Prostate gland (tissue), 2 donors: ENCODE data around the gene LIMS3.
"Not testable (repeated sequence)": the region's sequence is repeated elsewhere in the genome, so short reads cannot be mapped to it uniquely, and the experiment has no call there.

Experiments used
- POLR2A ChIP-seq: fragments of 450-650 bp; IDR thresholded peaks from one replicate; pipeline ENCODE4 v1.6.1; 2016; ENCODE audit warnings: antibody characterized with exemption, mild to moderate bottlenecking
- TF ChIP-seq, protein P1 (sequence below), 4 experiments: fragments of 200-600 bp in 2 of 4; fragments of 450-650 bp in 2 of 4; sonication (generic) in 2 of 4; IDR thresholded peaks; 1 replicate in 3 of 4; 2 replicates in 1 of 4; pipeline ENCODE4 v1.5.1; 2016 to 2019; ENCODE audit warnings: antibody characterized with exemption in 4 of 4, mild to moderate bottlenecking in 2 of 4, moderate library complexity in 2 of 4

GRCh38 chr2:109897769-109898461, 573 bp upstream of the LIMS3 start:
- TF ChIP-seq, protein P1, sequence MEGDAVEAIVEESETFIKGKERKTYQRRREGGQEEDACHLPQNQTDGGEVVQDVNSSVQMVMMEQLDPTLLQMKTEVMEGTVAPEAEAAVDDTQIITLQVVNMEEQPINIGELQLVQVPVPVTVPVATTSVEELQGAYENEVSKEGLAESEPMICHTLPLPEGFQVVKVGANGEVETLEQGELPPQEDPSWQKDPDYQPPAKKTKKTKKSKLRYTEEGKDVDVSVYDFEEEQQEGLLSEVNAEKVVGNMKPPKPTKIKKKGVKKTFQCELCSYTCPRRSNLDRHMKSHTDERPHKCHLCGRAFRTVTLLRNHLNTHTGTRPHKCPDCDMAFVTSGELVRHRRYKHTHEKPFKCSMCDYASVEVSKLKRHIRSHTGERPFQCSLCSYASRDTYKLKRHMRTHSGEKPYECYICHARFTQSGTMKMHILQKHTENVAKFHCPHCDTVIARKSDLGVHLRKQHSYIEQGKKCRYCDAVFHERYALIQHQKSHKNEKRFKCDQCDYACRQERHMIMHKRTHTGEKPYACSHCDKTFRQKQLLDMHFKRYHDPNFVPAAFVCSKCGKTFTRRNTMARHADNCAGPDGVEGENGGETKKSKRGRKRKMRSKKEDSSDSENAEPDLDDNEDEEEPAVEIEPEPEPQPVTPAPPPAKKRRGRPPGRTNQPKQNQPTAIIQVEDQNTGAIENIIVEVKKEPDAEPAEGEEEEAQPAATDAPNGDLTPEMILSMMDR (IDR thresholded peaks at IDR 0.05): not testable (repeated sequence)
- not testable (repeated sequence) for TF ChIP-seq POLR2A
